IMR-90 (cell line): Measurements from ENCODE around the gene C11orf58. TPM values are rescaled to one million over a fixed set of nuclear protein-coding genes. Genes with fewer than 3 reads are reported as not detected.

Experiments used
- ATAC-seq: fragments of 200-7000 bp; cut with Tn5 transposase; 2 replicates; pipeline ENCODE4 v1.9.1; 2020; ENCODE audit warnings: low read depth, mild to moderate bottlenecking, moderate library complexity
- BruUV-seq: library from RNA; stranded (reverse); fragments of 400-500 nt; replicated peaks from 2 replicates; lab custom pipeline; 2021; lab: Mats Ljungman, UMichigan
- CTCF ChIA-PET: fragments of 300-600 bp; formaldehyde crosslinking; extraction: SDS; loops from one replicate; lab custom pipeline; 2021; ENCODE audit warnings: antibody characterized with exemption; lab: Yijun Ruan, JAX
- POLR2A ChIA-PET: fragments of 300-600 bp; sonication (Branson Sonifier 250); formaldehyde crosslinking; loops from one replicate; lab custom pipeline; 2022; ENCODE audit warnings: antibody characterized with exemption; ENCODE audit not compliant: unreplicated experiment; lab: Charles Lee
- DNase-seq: peaks from one replicate; pipeline ENCODE4 v3.0.0; 2013
- H2AFZ ChIP-seq: replicated peaks from 2 replicates; pipeline ENCODE3; 2013; ENCODE audit warnings: low read length, mild to moderate bottlenecking; ENCODE audit not compliant: poor library complexity
- H2AK5ac ChIP-seq: 2 replicates; pipeline ENCODE4 v1.6.1; 2013; ENCODE audit warnings: low read depth, low read length, inconsistent platforms
- H2AK9ac ChIP-seq: replicated peaks from 2 replicates; pipeline ENCODE3; 2013; ENCODE audit warnings: mild to moderate bottlenecking, low read depth, low read length, moderate library complexity; ENCODE audit not compliant: poor library complexity
- H2BK120ac ChIP-seq: 2 replicates; pipeline ENCODE4 v1.6.1; 2013; ENCODE audit warnings: low read depth, low read length, inconsistent platforms
- H2BK15ac ChIP-seq: 3 replicates; pipeline ENCODE4 v1.6.1; 2013; ENCODE audit warnings: low read depth, low read length, inconsistent platforms
- H2BK20ac ChIP-seq: 2 replicates; pipeline ENCODE4 v1.6.1; 2013; ENCODE audit warnings: low read depth, mild to moderate bottlenecking, inconsistent platforms, low read length, moderate library complexity
- H2BK5ac ChIP-seq: 2 replicates; pipeline ENCODE4 v1.6.1; 2013; ENCODE audit warnings: mild to moderate bottlenecking, low read depth, low read length, inconsistent platforms; ENCODE audit not compliant: poor library complexity, severe bottlenecking
- H3K14ac ChIP-seq: replicated peaks from 2 replicates; pipeline ENCODE4 v1.6.1; 2013; ENCODE audit warnings: low read depth, low read length, inconsistent platforms
- H3K18ac ChIP-seq: 2 replicates; pipeline ENCODE4 v1.6.1; 2013; ENCODE audit warnings: low read depth, low read length, control low read depth
- H3K23ac ChIP-seq: 2 replicates; pipeline ENCODE4 v1.6.1; 2013; ENCODE audit warnings: low read depth, low read length, inconsistent platforms
- H3K27ac ChIP-seq: 2 replicates; pipeline ENCODE4 v1.5.1; 2013; ENCODE audit warnings: mild to moderate bottlenecking, control low read depth, low read length; ENCODE audit not compliant: insufficient read depth
- H3K27me3 ChIP-seq: 2 replicates; pipeline ENCODE4 v1.6.1; 2013; ENCODE audit warnings: low read length; ENCODE audit not compliant: control insufficient read depth, insufficient read depth
- H3K36me3 ChIP-seq: 2 replicates; pipeline ENCODE4 v1.6.1; 2013; ENCODE audit warnings: low read length, mixed read lengths; ENCODE audit not compliant: control insufficient read depth, insufficient read depth
- H3K4ac ChIP-seq: 2 replicates; pipeline ENCODE4 v1.6.1; 2013; ENCODE audit warnings: low read depth, low read length, inconsistent platforms
- H3K4me1 ChIP-seq: 2 replicates; pipeline ENCODE4 v1.6.1; 2013; ENCODE audit warnings: low read length, mixed read lengths; ENCODE audit not compliant: control insufficient read depth, insufficient read depth
- H3K4me2 ChIP-seq: 2 replicates; pipeline ENCODE4 v1.6.1; 2013; ENCODE audit warnings: low read depth, mild to moderate bottlenecking, control low read depth, low read length, moderate library complexity
- H3K4me3 ChIP-seq: 2 replicates; pipeline ENCODE4 v1.5.1; 2013; ENCODE audit warnings: low read depth, mild to moderate bottlenecking, control low read depth, low read length, moderate library complexity; ENCODE audit not compliant: insufficient read depth
- H3K56ac ChIP-seq: 2 replicates; pipeline ENCODE4 v1.6.1; 2013; ENCODE audit warnings: low read length, inconsistent platforms; ENCODE audit not compliant: insufficient read depth; ENCODE audit errors: extremely low read depth
- H3K79me1 ChIP-seq, 2 experiments: 2 replicates each; pipeline ENCODE4 v1.6.1; 2013; ENCODE audit warnings: low read length in 2 of 2, inconsistent platforms in 1 of 2, low read depth in 1 of 2
- H3K9ac ChIP-seq: 2 replicates; pipeline ENCODE4 v1.6.1; 2013; ENCODE audit warnings: low read depth, low read length, control low read depth
- H3K9me1 ChIP-seq: 2 replicates; pipeline ENCODE4 v1.6.1; 2013; ENCODE audit warnings: low read length, inconsistent platforms; ENCODE audit not compliant: insufficient read depth
- H3K9me3 ChIP-seq: 2 replicates; pipeline ENCODE4 v1.6.1; 2013; ENCODE audit warnings: low read length; ENCODE audit not compliant: control insufficient read depth, insufficient read depth
- H4K20me1 ChIP-seq: 2 replicates; pipeline ENCODE4 v1.6.1; 2013; ENCODE audit warnings: low read length, inconsistent platforms; ENCODE audit not compliant: insufficient read depth
- H4K5ac ChIP-seq: 2 replicates; pipeline ENCODE4 v1.6.1; 2013; ENCODE audit warnings: mild to moderate bottlenecking, low read depth, low read length, control low read depth
- H4K8ac ChIP-seq, 2 experiments: 2 replicates each; pipeline ENCODE4 v1.6.1; 2013; ENCODE audit warnings: low read depth in 2 of 2, low read length in 2 of 2, control low read depth in 1 of 2, inconsistent platforms in 1 of 2
- H4K91ac ChIP-seq: 2 replicates; pipeline ENCODE4 v1.6.1; 2013; ENCODE audit warnings: low read depth, low read length, inconsistent platforms; ENCODE audit not compliant: insufficient read depth
- CHD1 ChIP-seq: IDR thresholded peaks from 2 replicates; pipeline ENCODE4 v1.6.1; 2012; ENCODE audit warnings: low read depth, low read length, improper control_type of control experiment
- FOS ChIP-seq: fragments of 150-350 bp; IDR thresholded peaks from 2 replicates; pipeline ENCODE4 v1.6.1; 2016; ENCODE audit warnings: low read depth, low read length
- MAFK ChIP-seq: IDR thresholded peaks from 2 replicates; pipeline ENCODE4 v1.6.1; 2012; ENCODE audit warnings: low read depth, low read length, improper control_type of control experiment
- NFE2L2 ChIP-seq: fragments of 150-350 bp; IDR thresholded peaks from 2 replicates; pipeline ENCODE4 v1.6.1; 2016; ENCODE audit warnings: low read depth, mild to moderate bottlenecking, low read length
- WGBS, 2 experiments: methylation state at CpG; one replicate each; pipeline versions ENCODE4 v1.1.5 to v1.1.7; 2013; ENCODE audit warnings: missing lambda C conversion rate in 2 of 2; ENCODE audit not compliant: insufficient read length in 1 of 2; ENCODE audit errors: extremely low coverage in 2 of 2; 5-methylcytosine and 5-hydroxymethylcytosine counted together
- dilution Hi-C: fragments of 300-500 bp; cut with HindIII; formaldehyde crosslinking; loops from one replicate; pipeline ENCODE4 v1.14.3; 2018; ENCODE audit warnings: low sequenced_read_pairs; ENCODE audit not compliant: unreplicated experiment
- in situ Hi-C: fragments of 300-500 bp; cut with MboI; formaldehyde crosslinking; loops from 3 replicates; pipeline ENCODE4 v1.14.3; 2019; ENCODE audit warnings: low sequenced_read_pairs, inconsistent platforms, mixed read lengths
- intact Hi-C: fragments of 100-400 bp; cut with micrococcal nuclease; formaldehyde crosslinking; loops from 2 replicates; pipeline ENCODE4 v1.10.0; 2022
- polyA plus RNA-seq, 3 experiments: library from polyadenylated mRNA; depleted of rRNA; stranded (reverse); fragments of >200 nt; gene quantifications; 2 replicates each; pipeline ENCODE4 v1.2.3, GENCODE V29; 2012; ENCODE audit warnings: low replicate concordance in 1 of 3
- total RNA-seq: library from RNA; depleted of rRNA; stranded (reverse); fragments of >200 nt; gene quantifications from 2 replicates; pipeline ENCODE4 v1.2.3, GENCODE V29; 2012
- TF ChIP-seq, protein P1 (sequence below): fragments of 150-350 bp; IDR thresholded peaks from 2 replicates; pipeline ENCODE4 v1.6.1; 2016; ENCODE audit warnings: low read depth, mild to moderate bottlenecking, low read length, moderate library complexity, borderline replicate concordance

The C11orf58 gene
- total and polyA plus RNA-seq, 2 of the 4 experiments (the other 2 are of a cell fraction) = 53.8 to 67.8 TPM

DNA sequence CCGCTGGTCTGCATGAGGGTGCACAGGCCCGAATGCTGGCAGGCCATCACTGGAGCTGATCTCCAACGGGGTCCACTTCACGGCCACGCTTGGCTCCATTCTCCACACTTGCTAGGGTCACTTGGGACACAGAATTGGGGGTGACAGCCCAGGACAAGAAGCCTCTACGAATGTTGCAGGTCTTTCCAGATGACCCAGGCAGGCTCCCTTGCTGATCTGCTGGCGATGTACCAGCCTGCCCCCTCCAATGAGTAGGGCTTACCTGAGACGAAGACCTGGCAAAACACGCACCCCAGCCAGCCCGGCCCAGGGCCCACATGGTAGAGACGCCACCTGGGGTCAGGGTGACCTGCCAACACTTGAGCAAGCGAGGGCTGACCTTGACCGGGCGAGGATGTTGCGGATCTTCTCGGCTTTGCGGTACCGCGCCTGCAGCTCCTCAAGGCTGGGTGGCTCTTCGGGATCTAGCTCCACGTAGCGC, 44.9 kb downstream of the C11orf58 start:
- Histone ChIP-seq H3K56ac (no peak overlapping the region), H3K79me1 (no peaks in the 10 kb centered on the region), H3K27me3 (no peaks in the 10 kb centered on the region; the same call in 1 of the 2 replicates), H3K4me2 (no peak overlapping the region), H4K8ac (no peak overlapping the region), H2BK15ac (no peak overlapping the region), H4K20me1 (no peaks in the 10 kb centered on the region), H3K18ac (no peak overlapping the region), H3K27ac (no peak overlapping the region), H3K4ac (no peak overlapping the region), H2AK9ac (no peak overlapping the region), H3K4me1 (no peaks in the 10 kb centered on the region), H2BK120ac (no peak overlapping the region), H2AK5ac (no peak overlapping the region), H2AFZ (no peak overlapping the region), H4K91ac (no peak overlapping the region), H3K36me3 (no peaks in the 10 kb centered on the region), H3K4me3 (no peak overlapping the region), H3K9me1 (no peaks in the 10 kb centered on the region; the same call in 1 of the 2 replicates), H3K9me3 (no peaks in the 10 kb centered on the region), H2BK20ac (no peak overlapping the region), H3K23ac (no peak overlapping the region), H3K14ac (no peak overlapping the region), H4K5ac (no peak overlapping the region), H3K9ac (no peak overlapping the region), H2BK5ac (no peak overlapping the region)
- intact Hi-C loops (loop anchor here (10.0 kb wide), 1 partner anchor 721 kb away; no protein-coding TSS in a partner anchor), in situ Hi-C loops (loop anchor here (10.0 kb wide), 1 partner anchor 281 kb away; no protein-coding TSS in a partner anchor), dilution Hi-C loops (no loop called here)
- CTCF ChIA-PET = interaction anchor here (0.5 to 1.2 kb wide), 2 partner anchors 10 to 654 kb away, joined by 3 to 4 read pairs; no protein-coding TSS in a partner anchor
- POLR2A ChIA-PET = no interaction called here
- 88% methylated on average over 12 of the region's 22 CpGs; no CpG with 5 or more reads in 1 of the 2 experiments for WGBS, 2 experiments
- ATAC-seq (no peak), DNase-seq (no peak)
- no TSS peak for BruUV-seq
- TF ChIP-seq NFE2L2 (no peak), FOS (no peak), MAFK (no peak), CHD1 (no peak)
- TF ChIP-seq, protein P1, sequence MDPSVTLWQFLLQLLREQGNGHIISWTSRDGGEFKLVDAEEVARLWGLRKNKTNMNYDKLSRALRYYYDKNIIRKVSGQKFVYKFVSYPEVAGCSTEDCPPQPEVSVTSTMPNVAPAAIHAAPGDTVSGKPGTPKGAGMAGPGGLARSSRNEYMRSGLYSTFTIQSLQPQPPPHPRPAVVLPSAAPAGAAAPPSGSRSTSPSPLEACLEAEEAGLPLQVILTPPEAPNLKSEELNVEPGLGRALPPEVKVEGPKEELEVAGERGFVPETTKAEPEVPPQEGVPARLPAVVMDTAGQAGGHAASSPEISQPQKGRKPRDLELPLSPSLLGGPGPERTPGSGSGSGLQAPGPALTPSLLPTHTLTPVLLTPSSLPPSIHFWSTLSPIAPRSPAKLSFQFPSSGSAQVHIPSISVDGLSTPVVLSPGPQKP = no peak
